GM23248 (cell line): Measurements from ENCODE around the gene XXYLT1.

Source experiments
- EZH2 ChIP-seq: fragments of 200-600 bp; sonication (generic); IDR thresholded peaks from 2 replicates; pipeline ENCODE4 v1.6.1; 2018; ENCODE audit warnings: antibody characterized with exemption, mild to moderate bottlenecking; ENCODE audit not compliant: insufficient read depth, poor library complexity, severe bottlenecking
- EZH2phosphoT487 ChIP-seq: fragments of 200-600 bp; sonication (generic); IDR thresholded peaks from 2 replicates; pipeline ENCODE4 v1.6.1; 2018; ENCODE audit warnings: antibody characterized with exemption, moderate library complexity, mild to moderate bottlenecking, low read depth; ENCODE audit not compliant: insufficient read depth

GRCh38 chr3:195240171-195240701 lies 30.7 kb downstream of the XXYLT1 start:
- no peak for TF ChIP-seq EZH2
- no peak for TF ChIP-seq EZH2phosphoT487
